H1 (cell line): Measurements from ENCODE around the gene KCTD12. TPM values are rescaled to one million over a fixed set of nuclear protein-coding genes. Genes with fewer than 3 reads are reported as not detected.
"Not testable (repeated sequence)": the region's sequence is repeated elsewhere in the genome, so short reads cannot be mapped to it uniquely, and the experiment has no call there.

ENCODE experiments used
- CTCF ChIA-PET: fragments of 300-600 bp; sonication (Branson Sonifier 250); formaldehyde crosslinking; loops from one replicate; lab custom pipeline; 2021; ENCODE audit not compliant: partially characterized antibody; lab: Charles Lee
- POLR2A ChIA-PET: fragments of 300-600 bp; sonication (Branson Sonifier 250); formaldehyde crosslinking; loops from one replicate; lab custom pipeline; 2021; ENCODE audit warnings: inconsistent platforms; ENCODE audit not compliant: partially characterized antibody; lab: Charles Lee
- DNase-seq, 2 experiments: peaks; one replicate each; pipeline versions ENCODE4 v3.0.0 to v3.0.0-alpha.2; 2010 to 2022; ENCODE audit warnings: low spot score in 2 of 2, low read depth in 1 of 2, mixed read lengths in 1 of 2
- FAIRE-seq: peaks from 2 replicates; lab custom pipeline; 2011; peaks lifted over from hg19 to GRCh38; lab: Jason Lieb, UNC
- H2AFZ ChIP-seq: 2 replicates; pipeline ENCODE4 v1.8.1; 2012; ENCODE audit warnings: low read length, inconsistent platforms
- H2AK5ac ChIP-seq: 2 replicates; pipeline ENCODE4 v1.6.1; 2013; ENCODE audit warnings: low read depth, low read length
- H2BK120ac ChIP-seq: replicated peaks from 2 replicates; pipeline ENCODE3; 2013; ENCODE audit warnings: low read depth, low read length, inconsistent platforms
- H2BK12ac ChIP-seq: 2 replicates; pipeline ENCODE4 v1.6.1; 2013; ENCODE audit warnings: low read depth, low read length
- H2BK15ac ChIP-seq: 2 replicates; pipeline ENCODE4 v1.6.1; 2013; ENCODE audit warnings: low read length
- H2BK20ac ChIP-seq: 2 replicates; pipeline ENCODE4 v1.6.1; 2013; ENCODE audit warnings: low read length
- H2BK5ac ChIP-seq: 2 replicates; pipeline ENCODE4 v1.6.1; 2013; ENCODE audit warnings: low read depth, low read length
- H3K14ac ChIP-seq: 2 replicates; pipeline ENCODE4 v1.6.1; 2013; ENCODE audit warnings: inconsistent platforms; ENCODE audit not compliant: insufficient read length
- H3K18ac ChIP-seq: 2 replicates; pipeline ENCODE4 v1.6.1; 2013; ENCODE audit warnings: low read length; ENCODE audit errors: extremely low read depth
- H3K23ac ChIP-seq: 2 replicates; pipeline ENCODE4 v1.6.1; 2013; ENCODE audit warnings: inconsistent platforms; ENCODE audit not compliant: insufficient read length
- H3K23me2 ChIP-seq: 2 replicates; pipeline ENCODE4 v1.6.1; 2013; ENCODE audit warnings: low read depth, low read length
- H3K27ac ChIP-seq: 2 replicates; pipeline ENCODE4 v1.6.1; 2011; ENCODE audit warnings: low read depth, low read length, inconsistent platforms
- H3K27me3 ChIP-seq, 4 experiments: replicated peaks in 1 of 4; 1 replicate in 1 of 4; 2 replicates in 3 of 4; pipeline versions ENCODE4 v1.6.1 to v1.8.1; 2011 to 2013; ENCODE audit warnings: low read length in 3 of 4, mild to moderate bottlenecking in 3 of 4, inconsistent platforms in 2 of 4, mixed read lengths in 2 of 4, moderate library complexity in 1 of 4; ENCODE audit not compliant: control insufficient read depth in 3 of 4, insufficient read depth in 3 of 4; ENCODE audit errors: extremely low read depth in 1 of 4
- H3K36me3 ChIP-seq, 4 experiments: 2 replicates each; pipeline versions ENCODE4 v1.6.1 to v1.8.1; 2011 to 2013; ENCODE audit warnings: mild to moderate bottlenecking in 4 of 4, low read length in 3 of 4, moderate library complexity in 2 of 4, control low read depth in 1 of 4, inconsistent platforms in 1 of 4; ENCODE audit not compliant: insufficient read depth in 4 of 4, control insufficient read depth in 2 of 4
- H3K4ac ChIP-seq: replicated peaks from 2 replicates; pipeline ENCODE3; 2013; ENCODE audit warnings: low read length, low read depth, mixed read lengths, inconsistent platforms; ENCODE audit not compliant: insufficient read length
- H3K4me1 ChIP-seq, 4 experiments: replicated peaks in 1 of 4; 1 replicate in 1 of 4; 2 replicates in 3 of 4; pipeline versions ENCODE4 v1.6.1 to v1.8.1; 2011 to 2013; ENCODE audit warnings: low read length in 3 of 4, inconsistent platforms in 2 of 4, mixed read lengths in 1 of 4; ENCODE audit not compliant: insufficient read depth in 4 of 4, control insufficient read depth in 3 of 4
- H3K4me2 ChIP-seq, 2 experiments: 2 replicates each; pipeline versions ENCODE4 v1.6.1 to v1.8.1; 2011 to 2013; ENCODE audit warnings: low read depth in 2 of 2, low read length in 2 of 2, control low read depth in 1 of 2, inconsistent platforms in 1 of 2, mild to moderate bottlenecking in 1 of 2; ENCODE audit not compliant: insufficient read depth in 1 of 2
- H3K4me3 ChIP-seq, 4 experiments: fragments of 200-600, 300-600 bp in 1 of 4; sonication (generic), shearing (Covaris generic), sonication (Bioruptor Twin) in 1 of 4; 2 replicates each; pipeline versions ENCODE4 v1.5.1 to v1.8.1; 2011 to 2016; ENCODE audit warnings: low read length in 4 of 4, low read depth in 3 of 4, control low read depth in 2 of 4, inconsistent platforms in 2 of 4, mild to moderate bottlenecking in 2 of 4, mixed read lengths in 1 of 4, moderate library complexity in 1 of 4; ENCODE audit not compliant: insufficient read depth in 2 of 4; ENCODE audit errors: extremely low read depth in 1 of 4
- H3K56ac ChIP-seq: replicated peaks from 2 replicates; pipeline ENCODE3; 2013; ENCODE audit warnings: low read depth, mild to moderate bottlenecking, mixed read lengths, low read length, inconsistent platforms; ENCODE audit not compliant: insufficient read length
- H3K79me1 ChIP-seq: 2 replicates; pipeline ENCODE4 v1.6.1; 2013; ENCODE audit warnings: low read depth, low read length, control low read depth
- H3K79me2 ChIP-seq, 2 experiments: 2 replicates each; pipeline versions ENCODE4 v1.6.1 to v1.8.1; 2012 to 2013; ENCODE audit warnings: low read length in 2 of 2, mild to moderate bottlenecking in 2 of 2, inconsistent platforms in 1 of 2; ENCODE audit not compliant: insufficient read depth in 2 of 2, control insufficient read depth in 1 of 2
- H3K9ac ChIP-seq, 4 experiments: replicated peaks in 1 of 4; 1 replicate in 1 of 4; 2 replicates in 3 of 4; pipeline versions ENCODE4 v1.6.1 to v1.8.1; 2011 to 2013; ENCODE audit warnings: low read depth in 3 of 4, low read length in 3 of 4, control low read depth in 2 of 4, mild to moderate bottlenecking in 2 of 4, moderate library complexity in 2 of 4, inconsistent platforms in 1 of 4; ENCODE audit errors: extremely low read depth in 1 of 4
- H3K9me3 ChIP-seq, 2 experiments: 2 replicates each; pipeline versions ENCODE4 v1.6.1 to v1.8.1; 2012 to 2013; ENCODE audit warnings: mild to moderate bottlenecking in 2 of 2, moderate library complexity in 2 of 2, control low read depth in 1 of 2, inconsistent platforms in 1 of 2, low read depth in 1 of 2, low read length in 1 of 2, mixed read lengths in 1 of 2; ENCODE audit not compliant: insufficient read depth in 2 of 2
- H4K20me1 ChIP-seq, 2 experiments: replicated peaks in 1 of 2; 2 replicates each; pipeline versions ENCODE3 to v1.8.1; 2011 to 2013; ENCODE audit warnings: inconsistent platforms in 2 of 2, low read length in 2 of 2, mild to moderate bottlenecking in 1 of 2; ENCODE audit not compliant: insufficient read depth in 2 of 2, control insufficient read depth in 1 of 2
- H4K5ac ChIP-seq: 2 replicates; pipeline ENCODE4 v1.6.1; 2013; ENCODE audit warnings: low read length, low read depth, mixed read lengths, inconsistent platforms; ENCODE audit not compliant: insufficient read length
- H4K8ac ChIP-seq: 2 replicates; pipeline ENCODE4 v1.8.0; 2013; ENCODE audit warnings: mild to moderate bottlenecking, moderate library complexity, low read length, inconsistent platforms; ENCODE audit not compliant: insufficient read depth; ENCODE audit errors: extremely low read depth
- H4K91ac ChIP-seq: replicated peaks from 2 replicates; pipeline ENCODE3; 2013; ENCODE audit warnings: low read length, mixed read lengths, inconsistent platforms; ENCODE audit not compliant: insufficient read length
- WGBS, 2 experiments: shearing (Covaris generic) in 1 of 2; methylation state at CpG; one replicate each; pipeline versions ENCODE4 v1.1.6 to v1.1.7; 2013 to 2015; ENCODE audit warnings: low lambda C conversion rate in 2 of 2, mixed read lengths in 2 of 2, inconsistent platforms in 1 of 2, low coverage in 1 of 2, missing lambda C conversion rate in 1 of 2; ENCODE audit not compliant: insufficient replicate concordance in 2 of 2, insufficient coverage in 1 of 2, insufficient read length in 1 of 2; ENCODE audit errors: extremely low coverage in 1 of 2, missing lambda C conversion rate in 1 of 2; 5-methylcytosine and 5-hydroxymethylcytosine counted together
- polyA plus RNA-seq, 7 experiments: library from polyadenylated mRNA; depleted of rRNA in 3 of 7; stranded (reverse) in 5 of 7; unstranded in 2 of 7; fragments of >200 nt in 5 of 7; fragments of 200-250 nt in 2 of 7; gene quantifications; 1 replicate in 5 of 7; 2 replicates in 1 of 7; 4 replicates in 1 of 7; pipeline versions ENCODE4 v1.2.1 to v1.2.3, GENCODE V29; 2011 to 2013; ENCODE audit warnings: missing spikeins in 2 of 7, mixed read lengths in 2 of 7
- total RNA-seq: library from RNA; stranded (reverse); fragmentation: NEBNext Ultra II Directional; extraction: Animal tissue kit (Norgen Biotek cat#: 25700); gene quantifications from 2 replicates; pipeline ENCODE4 v1.2.1, GENCODE V29; 2021

Gene KCTD12
- total and polyA plus RNA-seq, 2 of the 8 experiments (the other 6 are each of a cell fraction or from before 2014, with no cell fraction given) = 2.5 to 9.6 TPM

GRCh38 chr13:76917755-76918481 lies 31.7 kb upstream of the KCTD12 start:
- H3K36me3 ChIP-seq, H4K91ac ChIP-seq, H3K27ac ChIP-seq, H2BK15ac ChIP-seq, H3K18ac ChIP-seq, H2AFZ ChIP-seq, H3K79me2 ChIP-seq, POLR2A ChIA-PET, H2BK5ac ChIP-seq, H2BK120ac ChIP-seq, H3K4me3 ChIP-seq, H2BK20ac ChIP-seq, H3K4ac ChIP-seq, H3K9me3 ChIP-seq, H3K9ac ChIP-seq, DNase-seq, H3K14ac ChIP-seq, H4K5ac ChIP-seq, H3K27me3 ChIP-seq, H4K20me1 ChIP-seq, H3K23ac ChIP-seq, H3K79me1 ChIP-seq, FAIRE-seq, H3K23me2 ChIP-seq, H3K56ac ChIP-seq, H3K4me2 ChIP-seq, H2BK12ac ChIP-seq, H4K8ac ChIP-seq, H2AK5ac ChIP-seq, H3K4me1 ChIP-seq: not testable (repeated sequence)
- CTCF ChIA-PET = interaction anchor here (0.6 to 1.3 kb wide), 2 partner anchors 22 to 33 kb away, joined by 3 read pairs; no protein-coding TSS in a partner anchor
- WGBS, 2 experiments = 95% methylated on average over 12 of the region's 12 CpGs; no CpG with 5 or more reads in 1 of the 2 experiments
